GM12872 (cell line): ENCODE results near the gene RNF168.

Experiments
- CTCF ChIP-seq: IDR thresholded peaks from 3 replicates; pipeline ENCODE4 v1.5.1; 2011; ENCODE audit warnings: low read depth, mild to moderate bottlenecking, low read length, moderate library complexity; ENCODE audit not compliant: insufficient read depth

RNF168 gene

GRCh38 chr3:196533260-196533681 lies 29.7 kb upstream of the RNF168 start:
- TF ChIP-seq CTCF, result no peak

GRCh38 chr3:196531418-196531817 lies 27.9 kb upstream of the RNF168 start:
- TF ChIP-seq CTCF, result no peak

- peak; percentile 71 for TF ChIP-seq CTCF
Measured at GRCh38 chr3:196528639-196529233, 25.2 kb upstream of the RNF168 start.

GRCh38 chr3:196525141-196525540 lies 21.6 kb upstream of the RNF168 start:
- no peak for TF ChIP-seq CTCF

GRCh38 chr3:196524527-196524926 lies 21.0 kb upstream of the RNF168 start:
- TF ChIP-seq CTCF, result no peak

DNA sequence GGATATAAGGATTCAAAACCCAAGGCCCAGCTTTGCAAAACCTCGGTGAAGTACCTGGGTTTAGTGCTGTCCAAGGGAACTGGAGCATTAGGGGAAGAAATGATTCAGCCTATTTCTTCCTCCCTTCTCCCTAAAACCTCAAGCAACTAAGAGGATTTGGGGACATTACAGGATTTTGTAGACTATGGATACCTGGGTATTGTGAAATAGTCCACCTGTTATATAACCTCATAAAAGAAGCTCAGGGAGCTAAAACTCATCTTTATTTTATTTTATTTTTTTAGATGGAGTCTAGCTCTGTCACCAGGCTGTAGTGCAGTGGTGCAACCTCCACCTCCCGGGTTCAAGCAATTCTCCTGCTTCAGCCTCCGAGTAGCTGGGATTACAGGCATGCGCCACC lies 20.3 kb upstream of the RNF168 start:
- no peak for TF ChIP-seq CTCF

DNA sequence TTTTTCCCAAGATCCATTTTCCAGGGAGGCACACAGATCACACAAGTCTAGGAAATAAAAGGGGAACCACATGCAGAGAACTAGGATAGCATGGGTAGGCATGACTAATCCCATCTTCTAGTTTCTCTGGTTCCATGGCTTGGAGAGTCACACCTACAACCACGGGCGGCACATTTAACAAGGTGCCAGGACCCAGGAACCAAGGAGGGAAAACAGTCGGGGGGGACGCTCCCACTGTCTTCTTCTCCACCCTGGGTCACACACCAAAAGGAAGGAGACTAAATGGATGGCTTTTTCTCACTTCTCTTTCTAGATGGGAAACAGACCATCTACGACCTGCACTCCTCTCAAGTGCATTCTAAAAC lies 16.1 kb upstream of the RNF168 start:
- no peak for TF ChIP-seq CTCF
